Peyer's patch (tissue), 4 donors: ENCODE measurements around the gene FAIM. TPM values are rescaled to one million over a fixed set of nuclear protein-coding genes. Genes with fewer than 3 reads are reported as not detected.
"Not testable (repeated sequence)": the region's sequence is repeated elsewhere in the genome, so short reads cannot be mapped to it uniquely, and the experiment has no call there.

Experiments used
- DNase-seq, 3 donors: peaks; one replicate each; pipeline ENCODE4 v3.0.0-alpha.2; 2017 to 2019
- H3K27ac ChIP-seq, 4 donors: fragments of 200-600 bp; sonication (generic); one replicate each; pipeline ENCODE4 v1.5.1; 2016 to 2019
- H3K27me3 ChIP-seq, 2 donors: fragments of 200-600 bp; sonication (generic); one replicate each; pipeline ENCODE4 v1.5.1; 2019
- H3K36me3 ChIP-seq, 3 donors: fragments of 200-600 bp; sonication (generic); one replicate each; pipeline ENCODE4 v1.5.1; 2016 to 2019
- H3K4me1 ChIP-seq, 4 donors: fragments of 200-600 bp; sonication (generic); one replicate each; pipeline ENCODE4 v1.5.1; 2016 to 2019
- H3K4me3 ChIP-seq, 4 donors: fragments of 200-600 bp; sonication (generic); 1 replicate in 3 of 4; 2 replicates in 1 of 4; pipeline ENCODE4 v1.5.1; 2016 to 2019; ENCODE audit warnings: mild to moderate bottlenecking in 1 of 4
- H3K9me3 ChIP-seq, 4 donors: fragments of 200-600 bp; sonication (generic); one replicate each; pipeline ENCODE4 v1.5.1; 2016 to 2019; ENCODE audit warnings: mild to moderate bottlenecking in 1 of 4
- CTCF ChIP-seq, 6 experiments: fragments of 450-650 bp in 4 of 6; fragments of 200-600 bp in 2 of 6; sonication (generic) in 1 of 6; IDR thresholded peaks; one replicate each; pipeline ENCODE4 v1.5.1; 2017 to 2019; ENCODE audit warnings: antibody characterized with exemption in 6 of 6, mild to moderate bottlenecking in 3 of 6, moderate library complexity in 1 of 6
- POLR2A ChIP-seq, 2 donors: fragments of 450-650 bp; IDR thresholded peaks; one replicate each; pipeline ENCODE4 v1.5.1; 2017; ENCODE audit warnings: antibody characterized with exemption in 2 of 2, mild to moderate bottlenecking in 2 of 2, moderate library complexity in 2 of 2
- total RNA-seq, 4 donors: library from RNA; depleted of rRNA; stranded (reverse); fragments of >200 nt; gene quantifications; one replicate each; pipeline ENCODE4 v1.1.0, GENCODE V29; 2016

Gene FAIM
- total RNA-seq, 4 donors from 2014 or later, result 3.7 to 15.2 (median 8.0) TPM

- no peak for TF ChIP-seq CTCF (IDR thresholded peaks at IDR 0.05)
- no peak for TF ChIP-seq POLR2A (IDR thresholded peaks at IDR 0.05)
- DNase-seq, result no peak
- Histone ChIP-seq H3K9me3 (peaks cover 0 to 9% (median 0%) of the 10 kb centered on the region in 4 donors), H3K4me1 (peaks cover 0 to 26% (median 0%) of the 10 kb centered on the region in 4 donors), H3K27ac (no peak overlapping the region), H3K27me3 (no peaks in the 10 kb centered on the region), H3K4me3 (no peak overlapping the region), H3K36me3 (peaks cover 0 to 16% (median 0%) of the 10 kb centered on the region in 3 donors)
Measured at GRCh38 chr3:138675393-138675792, 66.8 kb downstream of the FAIM start.

- peaks cover 0 to 7% (median 0%) of the 10 kb centered on the region in 4 donors for H3K4me1 ChIP-seq
Measured at GRCh38 chr3:138678086-138678485, 69.5 kb downstream of the FAIM start.

DNA sequence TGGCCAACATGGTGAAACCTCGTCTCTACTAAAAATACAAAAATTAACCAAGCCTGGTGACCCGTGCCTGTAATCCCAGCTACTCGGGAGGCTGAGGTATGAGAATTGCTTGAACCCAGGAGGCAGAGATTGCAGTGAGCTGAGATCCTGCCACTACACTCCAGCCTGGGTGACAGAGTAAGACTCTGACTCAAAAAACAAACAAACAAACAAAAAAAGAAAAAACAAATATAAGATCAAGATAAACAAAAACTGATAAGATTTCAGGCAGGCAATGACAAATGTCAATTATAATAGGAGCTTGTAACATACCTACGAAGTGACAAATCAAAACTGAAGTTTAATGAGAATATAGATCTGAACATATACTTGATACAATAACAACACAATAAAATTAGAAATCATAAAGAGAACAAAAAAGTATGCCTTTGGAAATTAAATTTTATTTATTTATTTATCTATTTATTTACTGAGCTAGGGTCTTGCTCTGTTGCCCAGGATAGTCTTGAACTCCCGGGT is 70.4 kb downstream of the FAIM start:
- Histone ChIP-seq H3K9me3 (peaks cover 0 to 9% (median 0%) of the 10 kb centered on the region in 4 donors), H3K36me3 (peaks cover 0 to 16% (median 0%) of the 10 kb centered on the region in 3 donors), H3K4me3 (no peak overlapping the region), H3K27me3 (no peaks in the 10 kb centered on the region), H3K4me1 (peaks cover 0 to under 1% (median 0%) of the 10 kb centered on the region in 4 donors), H3K27ac (no peak overlapping the region)
- no peak for DNase-seq
- TF ChIP-seq CTCF (IDR thresholded peaks at IDR 0.05) (no peak), POLR2A (IDR thresholded peaks at IDR 0.05) (no peak)

More at GRCh38 chr3:138678086-138678485, 69.5 kb downstream of the FAIM start:
- H3K36me3 ChIP-seq, result peaks cover 0 to 16% (median 0%) of the 10 kb centered on the region in 3 donors
- H3K27me3 ChIP-seq, result no peaks in the 10 kb centered on the region
- TF ChIP-seq POLR2A (IDR thresholded peaks at IDR 0.05), result no peak
- H3K4me3 ChIP-seq, result no peak overlapping the region
- no peak overlapping the region for H3K27ac ChIP-seq
- no peak for DNase-seq
- H3K9me3 ChIP-seq, result peaks cover 0 to 9% (median 0%) of the 10 kb centered on the region in 4 donors

- H3K27me3 ChIP-seq, H3K27ac ChIP-seq, H3K36me3 ChIP-seq, H3K4me1 ChIP-seq, H3K4me3 ChIP-seq, H3K9me3 ChIP-seq, DNase-seq: not testable (repeated sequence)
Measured at GRCh38 chr3:138680974-138681373, 72.4 kb downstream of the FAIM start.

GRCh38 chr3:138681463-138682220 is 73.1 kb downstream of the FAIM start:
- no peak for TF ChIP-seq CTCF (IDR thresholded peaks at IDR 0.05)
- no peak for TF ChIP-seq POLR2A (IDR thresholded peaks at IDR 0.05)
- no peak overlapping the region for H3K27ac ChIP-seq
- no peak for DNase-seq
- H3K27me3 ChIP-seq, result no peaks in the 10 kb centered on the region
- H3K4me3 ChIP-seq, result no peak overlapping the region
- no peaks in the 10 kb centered on the region for H3K9me3 ChIP-seq
- H3K36me3 ChIP-seq, result peaks cover 0 to 6% (median 0%) of the 10 kb centered on the region in 3 donors
- no peaks in the 10 kb centered on the region for H3K4me1 ChIP-seq

- TF ChIP-seq POLR2A (IDR thresholded peaks at IDR 0.05) (no peak), CTCF (IDR thresholded peaks at IDR 0.05) (no peak)
- H3K27me3 ChIP-seq, result no peaks in the 10 kb centered on the region
- no peaks in the 10 kb centered on the region for H3K9me3 ChIP-seq
- no peak overlapping the region for H3K27ac ChIP-seq
- H3K4me1 ChIP-seq, result no peaks in the 10 kb centered on the region
- DNase-seq, result no peak
- peaks cover 0 to 8% (median 0%) of the 10 kb centered on the region in 3 donors for H3K36me3 ChIP-seq
- H3K4me3 ChIP-seq, result no peak overlapping the region
Measured at GRCh38 chr3:138682648-138683047, 74.1 kb downstream of the FAIM start.

Other genes starting within 250 kb of the FAIM start
- 1 to 10 TPM in 2 of 4 donors, under 1 TPM in 2; 0.35 to 2.5 (median 1.5) TPM for gene ESYT3, start 174.2 kb upstream of the FAIM start, total RNA-seq
- gene CEP70, start 14.5 kb upstream of the FAIM start, total RNA-seq, result 10 to 100 TPM; 11.2 to 57.8 (median 23.0) TPM
- gene PIK3CB, start 226.2 kb downstream of the FAIM start, total RNA-seq, result 10 to 100 TPM; 32.2 to 52.1 (median 41.5) TPM